Hypothalamus (tissue), 51 donors: ENCODE results near the gene XPO1.
A peak's percentile ranks its signal among the peaks of the same experiment; 100 is the strongest.
"Not testable (repeated sequence)": the region's sequence is repeated elsewhere in the genome, so short reads cannot be mapped to it uniquely, and the experiment has no call there.

Source experiments
- DNase-seq, 51 donors: peaks; one replicate each; lab custom pipeline; 2025; lab: John Stamatoyannopoulos, UW

The XPO1 gene, protein sequence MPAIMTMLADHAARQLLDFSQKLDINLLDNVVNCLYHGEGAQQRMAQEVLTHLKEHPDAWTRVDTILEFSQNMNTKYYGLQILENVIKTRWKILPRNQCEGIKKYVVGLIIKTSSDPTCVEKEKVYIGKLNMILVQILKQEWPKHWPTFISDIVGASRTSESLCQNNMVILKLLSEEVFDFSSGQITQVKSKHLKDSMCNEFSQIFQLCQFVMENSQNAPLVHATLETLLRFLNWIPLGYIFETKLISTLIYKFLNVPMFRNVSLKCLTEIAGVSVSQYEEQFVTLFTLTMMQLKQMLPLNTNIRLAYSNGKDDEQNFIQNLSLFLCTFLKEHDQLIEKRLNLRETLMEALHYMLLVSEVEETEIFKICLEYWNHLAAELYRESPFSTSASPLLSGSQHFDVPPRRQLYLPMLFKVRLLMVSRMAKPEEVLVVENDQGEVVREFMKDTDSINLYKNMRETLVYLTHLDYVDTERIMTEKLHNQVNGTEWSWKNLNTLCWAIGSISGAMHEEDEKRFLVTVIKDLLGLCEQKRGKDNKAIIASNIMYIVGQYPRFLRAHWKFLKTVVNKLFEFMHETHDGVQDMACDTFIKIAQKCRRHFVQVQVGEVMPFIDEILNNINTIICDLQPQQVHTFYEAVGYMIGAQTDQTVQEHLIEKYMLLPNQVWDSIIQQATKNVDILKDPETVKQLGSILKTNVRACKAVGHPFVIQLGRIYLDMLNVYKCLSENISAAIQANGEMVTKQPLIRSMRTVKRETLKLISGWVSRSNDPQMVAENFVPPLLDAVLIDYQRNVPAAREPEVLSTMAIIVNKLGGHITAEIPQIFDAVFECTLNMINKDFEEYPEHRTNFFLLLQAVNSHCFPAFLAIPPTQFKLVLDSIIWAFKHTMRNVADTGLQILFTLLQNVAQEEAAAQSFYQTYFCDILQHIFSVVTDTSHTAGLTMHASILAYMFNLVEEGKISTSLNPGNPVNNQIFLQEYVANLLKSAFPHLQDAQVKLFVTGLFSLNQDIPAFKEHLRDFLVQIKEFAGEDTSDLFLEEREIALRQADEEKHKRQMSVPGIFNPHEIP (N-terminal part only)

DNA sequence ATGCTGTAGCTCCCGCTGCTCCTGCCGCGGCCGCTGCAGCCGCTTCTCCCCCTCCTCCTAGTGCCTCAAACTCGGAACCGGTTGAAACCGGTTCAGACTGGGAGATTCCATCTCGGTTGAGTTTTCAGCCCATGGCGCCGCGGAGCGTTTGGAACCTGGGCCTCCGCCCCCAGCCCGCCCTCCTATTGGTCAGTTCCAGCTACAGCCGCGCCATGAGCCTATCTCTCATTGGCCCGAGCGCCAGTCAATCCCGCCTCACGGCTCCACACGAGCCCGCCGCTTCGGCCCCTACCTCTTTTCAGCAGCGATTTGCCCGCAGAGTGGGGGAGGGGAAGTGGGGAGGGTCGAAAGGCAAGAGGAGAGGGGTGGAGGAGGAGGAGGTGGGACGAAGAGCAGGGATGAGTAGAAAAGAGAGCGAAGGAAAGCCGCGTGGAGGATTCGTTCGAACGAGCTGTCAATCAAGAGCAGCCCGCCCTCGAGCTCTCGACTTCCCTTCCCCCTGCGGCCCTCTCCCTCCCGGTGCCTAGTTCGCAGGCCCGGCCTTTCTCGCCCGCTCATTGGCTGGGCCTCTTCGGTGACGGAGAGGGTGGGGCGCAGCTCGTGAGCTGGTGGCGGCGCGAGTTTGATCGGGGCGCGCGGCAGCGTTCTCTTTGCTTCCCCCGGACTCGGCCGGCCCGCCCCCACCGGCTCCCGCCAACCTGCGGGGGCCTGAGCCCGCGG, at the start of gene XPO1:
Gene XPO1 (minus strand): TSS at position 157 of the 720 bp plus-strand sequence. CDS start 4,459 bp downstream, outside the sequence.
- DNase-seq = peak; percentile 95 to 100 (median 100)

DNA sequence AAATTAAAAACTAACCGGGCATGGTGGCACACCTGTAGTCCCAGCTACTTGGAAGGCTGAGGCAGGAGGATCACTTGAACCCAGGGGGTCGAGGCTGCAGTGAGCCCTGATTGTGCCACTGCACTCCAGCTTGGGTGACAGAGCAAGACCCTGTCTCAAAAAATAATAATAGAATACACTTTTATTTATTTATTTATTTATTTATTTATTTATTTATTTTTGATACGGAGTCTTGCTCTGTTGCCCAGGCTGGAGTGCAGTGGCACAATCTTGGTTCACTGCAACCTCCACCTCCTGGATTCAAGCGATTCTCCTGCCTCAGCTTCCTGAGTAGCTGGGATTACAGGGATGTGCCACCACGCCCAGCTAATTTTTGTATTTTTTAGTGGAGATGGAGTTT, 48.8 kb upstream of the XPO1 start:
- not testable (repeated sequence) for DNase-seq

DNA sequence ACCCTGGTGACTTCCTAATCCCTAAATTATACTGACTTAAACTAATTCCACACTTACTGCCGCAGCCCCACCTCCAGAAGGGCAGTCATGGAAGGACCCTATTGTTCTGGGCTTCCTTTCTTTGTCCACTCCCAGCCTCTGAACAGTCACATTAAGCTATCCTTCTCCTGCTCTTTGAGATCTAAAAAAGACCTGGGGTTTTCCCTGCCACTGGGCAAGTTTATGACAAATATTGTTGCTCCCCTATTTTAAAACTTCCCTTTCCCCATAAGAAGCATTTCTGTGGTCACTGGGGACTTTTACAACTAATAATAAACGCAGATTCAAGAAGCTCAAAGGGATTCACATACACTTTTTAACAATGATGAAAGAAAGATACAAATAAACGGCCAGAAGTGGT, 47.2 kb upstream of the XPO1 start:
- DNase-seq = no peak

GRCh38 chr2:61584368-61584767, 46.2 kb upstream of the XPO1 start:
- DNase-seq = not testable (repeated sequence)

DNA sequence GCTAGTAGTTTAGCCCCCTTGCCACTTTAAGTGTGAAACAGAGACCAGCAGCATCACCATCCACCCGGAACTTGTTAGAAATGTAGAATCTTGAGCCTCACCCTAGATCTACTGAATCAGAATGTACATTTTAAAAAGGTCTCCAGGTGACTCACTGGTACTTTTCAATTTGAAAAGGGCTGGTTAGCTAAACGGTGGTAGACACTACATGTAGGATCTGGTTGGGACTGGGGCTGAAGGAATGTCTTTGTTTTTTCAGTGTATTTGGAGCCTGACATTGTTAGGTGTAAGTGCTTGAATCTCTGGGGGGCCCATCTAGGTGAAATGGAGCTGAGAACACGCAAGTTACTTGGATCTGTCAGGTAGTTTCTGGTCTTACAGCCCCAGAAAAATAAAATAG, 44.0 kb upstream of the XPO1 start:
- DNase-seq = no peak

GRCh38 chr2:61581716-61582115, 43.6 kb upstream of the XPO1 start:
- no peak for DNase-seq

- DNase-seq = no peak
Observed at GRCh38 chr2:61575447-61575859, 37.3 kb upstream of the XPO1 start.

DNA sequence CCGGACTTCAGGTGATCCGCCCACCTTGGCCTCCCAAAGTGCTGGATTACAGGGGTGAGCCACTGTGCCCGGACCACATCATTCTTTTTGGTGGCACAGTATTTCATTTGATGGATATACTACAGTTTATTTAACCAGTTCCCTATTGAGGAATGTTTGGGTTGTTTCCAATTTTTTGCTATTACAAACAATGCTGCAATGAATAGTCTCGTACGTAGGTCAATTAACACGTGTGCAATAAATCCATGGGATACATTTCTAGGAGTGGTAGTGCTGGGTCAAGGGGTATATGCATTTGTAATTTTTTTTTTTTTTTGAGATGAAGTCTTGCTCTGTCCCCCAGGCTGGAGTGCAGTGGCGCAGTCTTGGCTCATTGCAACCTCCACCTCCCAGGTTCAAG, 28.4 kb upstream of the XPO1 start:
- no peak for DNase-seq

DNA sequence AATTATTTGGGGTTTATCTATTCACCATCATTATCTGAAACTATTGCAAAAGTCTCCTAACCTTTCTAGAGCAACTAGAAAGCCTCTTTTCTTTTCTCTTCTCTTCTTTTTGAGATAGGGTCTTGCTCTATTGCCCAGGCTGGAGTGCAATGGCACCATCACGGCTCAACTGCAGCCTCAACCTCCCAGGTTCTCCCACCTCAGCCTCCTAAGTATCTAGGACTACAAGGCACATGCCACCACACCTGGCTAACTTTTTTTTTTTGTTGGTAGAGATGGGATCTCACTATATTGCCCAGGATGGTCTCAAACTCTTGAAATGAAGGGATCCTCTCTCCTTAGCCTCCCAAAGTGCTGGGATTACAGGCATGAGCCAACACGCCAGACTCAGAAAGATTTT, 24.5 kb upstream of the XPO1 start:
- no peak for DNase-seq

- DNase-seq = no peak
Observed at GRCh38 chr2:61558160-61558559, 20.0 kb upstream of the XPO1 start.

- no peak for DNase-seq
Observed at GRCh38 chr2:61557381-61557780, 19.2 kb upstream of the XPO1 start.

DNA sequence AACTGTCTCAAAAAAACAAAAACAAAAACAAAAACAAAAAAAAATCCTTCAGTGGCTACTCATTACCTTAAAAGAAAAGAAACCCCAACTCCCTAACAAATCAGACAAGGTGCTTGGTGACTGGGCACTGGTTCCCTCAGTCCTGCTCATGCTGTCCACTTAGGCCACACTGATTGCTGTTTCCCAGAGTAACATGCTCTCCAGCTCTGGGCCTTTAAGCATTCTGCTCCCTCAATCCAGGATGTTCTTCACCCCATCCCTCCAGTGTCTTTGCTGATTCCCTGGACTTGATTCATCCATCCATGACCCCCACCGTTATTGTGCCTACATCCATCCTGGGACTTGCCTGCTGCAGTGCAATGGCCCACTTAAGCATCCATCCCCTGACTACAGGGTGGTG, 16.4 kb upstream of the XPO1 start:
- no peak for DNase-seq

GRCh38 chr2:61550375-61551209, 12.4 kb upstream of the XPO1 start:
- DNase-seq = no peak

DNA sequence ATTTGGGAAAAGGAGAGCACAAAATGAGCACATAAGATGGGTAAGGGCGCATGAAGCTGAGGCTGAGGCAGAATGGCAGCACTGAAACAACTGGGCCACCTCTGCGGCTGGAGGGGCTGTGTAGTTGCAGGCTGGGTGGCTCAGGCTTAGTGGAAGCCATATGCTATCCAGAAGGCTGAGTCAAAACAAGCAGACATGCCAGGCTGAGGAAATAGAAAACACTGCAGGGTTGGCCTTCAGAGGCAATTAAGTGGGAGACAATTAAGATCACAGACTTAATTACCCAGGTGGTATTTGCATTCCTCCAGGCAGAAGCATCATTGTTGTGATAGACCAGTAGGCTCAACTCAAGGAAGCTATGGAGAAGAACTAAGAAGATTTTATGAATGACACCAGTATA, 11.4 kb upstream of the XPO1 start:
- no peak for DNase-seq

DNA sequence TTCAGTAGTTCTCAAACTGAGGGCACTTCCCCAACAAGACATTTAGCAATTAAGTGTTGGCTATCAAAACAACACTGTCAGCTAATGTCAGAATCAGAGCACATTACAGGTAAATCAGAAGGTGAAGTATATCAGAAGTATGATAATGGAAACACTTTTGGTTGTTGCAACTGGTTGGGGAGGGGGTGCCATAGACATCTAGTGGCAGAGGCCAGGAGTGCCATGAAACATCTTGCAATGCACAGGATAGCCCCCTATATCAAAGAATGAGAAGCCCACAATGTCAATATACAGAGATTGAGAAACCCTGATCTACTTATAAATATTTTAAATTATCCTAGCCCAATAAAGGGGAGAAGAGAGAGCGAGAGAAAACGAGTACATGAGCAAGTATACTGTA, 4.9 kb upstream of the XPO1 start:
- no peak for DNase-seq

GRCh38 chr2:61540167-61540566, 2.0 kb upstream of the XPO1 start:
- DNase-seq = not testable (repeated sequence)

GRCh38 chr2:61538920-61539520, 864 bp upstream of the XPO1 start:
- DNase-seq = peak in 17 of 51 donors; percentile 5 to 82 (median 29)

DNA sequence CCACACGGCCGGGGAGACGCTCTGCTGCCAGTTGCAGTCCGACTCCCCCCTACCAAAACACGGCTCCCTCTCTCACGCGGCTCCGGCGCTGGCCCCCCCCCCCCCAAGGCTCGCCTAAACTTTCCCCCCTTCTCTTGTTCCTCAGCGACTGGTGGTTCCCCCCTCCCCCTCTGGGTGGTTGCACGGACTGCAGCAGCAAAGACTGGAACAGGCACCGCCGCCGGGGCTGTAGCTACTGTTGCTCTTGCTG, 281 bp downstream of the XPO1 start:
- peak in 4 of 51 donors; percentile 44 to 89 (median 62) for DNase-seq

DNA sequence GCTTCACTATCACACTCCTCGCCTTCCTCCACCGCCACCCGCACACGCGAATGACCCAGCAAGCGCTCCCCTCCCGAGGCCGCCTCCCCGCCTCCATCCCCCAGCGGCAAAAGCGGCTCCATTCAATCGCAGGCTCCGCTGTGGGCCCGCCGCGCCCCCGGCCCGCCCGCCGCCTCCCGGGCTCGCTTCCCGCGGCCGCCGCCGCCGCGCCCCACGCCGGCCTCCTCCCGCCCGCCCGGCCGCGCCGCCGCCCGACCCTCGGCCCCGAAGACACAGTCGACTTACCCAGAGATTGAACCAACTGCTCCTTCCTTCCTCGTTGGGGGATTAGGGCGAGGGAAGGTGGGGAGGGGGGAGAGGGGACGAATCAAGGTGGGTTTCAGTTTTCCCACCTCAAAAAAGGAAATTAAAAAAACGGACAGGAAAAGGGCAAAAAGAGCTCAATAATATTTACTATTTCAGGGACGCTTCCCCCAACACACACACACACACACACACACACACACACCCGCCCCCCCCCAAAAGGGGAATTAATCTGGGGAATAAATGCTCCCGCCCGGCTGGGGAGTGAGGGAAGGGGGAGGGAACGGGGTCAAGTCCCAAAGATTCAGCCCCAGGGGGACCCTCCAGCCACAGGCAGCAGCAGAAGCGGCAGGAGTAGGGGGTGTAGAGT, 743 bp downstream of the XPO1 start:
- peak in 28 of 51 donors; percentile 24 to 86 (median 59) for DNase-seq
